Mesenteric fat pad (tissue), 1 donor: ENCODE data around the gene DCDC2C. TPM values are rescaled to one million over a fixed set of nuclear protein-coding genes. Genes with fewer than 3 reads are reported as not detected.

Source experiments
- DNase-seq: peaks from one replicate; pipeline ENCODE4 v3.0.0-alpha.2; 2020; ENCODE audit warnings: low spot score
- total RNA-seq: library from RNA; stranded (reverse); fragmentation: NEBNext Ultra II Directional; extraction: Animal tissue kit (Norgen Biotek cat#: 25700); gene quantifications from one replicate; pipeline ENCODE4 v1.2.1, GENCODE V29; 2021
- donor health status: DM: yes; HTN: yes; CAD: no.

The DCDC2C gene
- total RNA-seq, 1 donor from 2014 or later: not detected

GRCh38 chr2:3876221-3876620 lies 172.8 kb downstream of the DCDC2C start:
- no peak for DNase-seq

DNA sequence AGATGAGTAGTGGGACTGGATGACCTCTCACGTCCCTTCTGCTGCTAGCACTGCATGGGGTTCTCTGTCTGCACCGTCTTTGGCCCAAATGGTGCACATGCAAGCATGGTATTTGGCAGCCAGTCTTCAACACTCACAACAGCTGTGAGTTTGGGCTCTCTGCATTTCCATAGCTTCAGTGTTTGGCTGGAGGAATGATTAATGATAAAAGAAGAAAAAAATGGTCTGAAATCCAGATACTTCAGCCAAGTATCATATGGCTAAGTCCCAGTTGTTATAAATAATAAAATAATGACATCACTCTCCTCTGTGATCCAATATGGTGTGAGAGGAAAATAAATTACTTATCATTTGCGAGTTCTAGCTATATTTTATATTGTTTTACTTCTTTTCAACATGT lies 173.3 kb downstream of the DCDC2C start:
- DNase-seq: no peak

GRCh38 chr2:3885629-3886628 lies 182.6 kb downstream of the DCDC2C start:
- DNase-seq: no peak

DNA sequence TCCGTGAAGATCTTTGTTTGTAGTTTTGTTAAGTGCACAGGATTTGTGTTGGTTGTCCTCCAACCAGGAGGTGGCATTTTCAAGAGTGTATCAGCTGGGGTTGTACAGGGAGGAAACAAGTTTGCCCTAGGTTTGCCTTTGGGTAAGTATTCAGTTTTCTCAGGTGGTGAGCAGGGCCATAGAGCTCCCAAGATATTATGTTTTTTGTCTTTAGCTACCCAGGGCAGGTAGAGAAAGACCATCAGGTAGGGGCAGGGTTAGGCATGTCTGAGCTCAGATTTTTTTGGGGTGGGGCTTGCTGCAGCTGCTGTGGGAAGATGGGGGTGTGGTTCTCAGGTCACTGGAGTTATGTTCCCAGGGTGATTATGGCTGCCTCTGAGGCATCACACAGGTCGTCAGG lies 191.6 kb downstream of the DCDC2C start:
- DNase-seq: no peak

Other genes starting within 250 kb of the DCDC2C start
- gene ADI1, start 184.0 kb upstream of the DCDC2C start, total RNA-seq: 63.6 TPM
- 27.1 TPM for gene RNASEH1, start 145.2 kb upstream of the DCDC2C start, total RNA-seq
- 1,225 TPM for gene RPS7, start 128.3 kb upstream of the DCDC2C start, total RNA-seq
- gene COLEC11, start 108.5 kb upstream of the DCDC2C start, total RNA-seq: 5.5 TPM
- not detected for gene ALLC, start 45.4 kb upstream of the DCDC2C start, total RNA-seq